NCI-H2029 (cell line): ENCODE data around the gene KRT16.
"Not testable (repeated sequence)": the region's sequence is repeated elsewhere in the genome, so short reads cannot be mapped to it uniquely, and the experiment has no call there.

Experiments used
- DNase-seq: peaks from one replicate; lab custom pipeline; 2025; lab: John Stamatoyannopoulos, UW

The KRT16 gene

GRCh38 chr17:41583137-41584127 is 29.1 kb downstream of the KRT16 start:
- DNase-seq: no peak

GRCh38 chr17:41582061-41582968 is 30.3 kb downstream of the KRT16 start:
- not testable (repeated sequence) for DNase-seq

DNA sequence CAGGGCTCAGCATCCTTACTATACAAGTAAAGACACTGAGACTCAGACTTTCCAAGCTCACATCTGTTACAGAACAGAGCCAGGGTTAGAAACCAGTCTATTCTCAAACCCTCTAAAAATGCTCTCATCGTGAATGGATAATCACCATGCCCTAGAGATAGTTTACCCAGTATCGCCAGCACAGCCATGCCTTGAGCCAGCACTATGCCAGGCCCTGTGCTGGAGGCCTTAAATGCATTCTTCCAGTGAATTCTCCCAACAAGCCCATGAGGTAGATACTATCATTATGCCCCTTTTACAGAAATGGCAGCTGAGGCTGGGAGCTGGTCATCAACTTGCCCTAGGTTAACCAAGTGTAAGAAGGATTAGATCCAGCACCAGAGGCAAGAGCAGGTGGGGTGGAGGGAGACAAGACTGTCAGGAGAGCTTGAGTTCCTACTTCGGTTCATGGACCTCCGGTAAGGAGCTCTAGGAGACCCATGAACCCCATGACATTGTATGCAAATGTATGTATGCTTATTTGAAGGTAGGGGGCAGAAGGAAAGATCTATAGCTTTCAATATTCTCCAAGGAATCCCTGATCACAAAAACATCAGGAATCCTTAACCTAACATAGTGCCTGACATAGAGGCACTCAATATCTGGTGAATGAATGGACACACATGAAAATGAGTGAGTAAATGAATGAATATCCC is 31.1 kb downstream of the KRT16 start:
- DNase-seq: no peak

GRCh38 chr17:41580687-41581365 is 31.7 kb downstream of the KRT16 start:
- DNase-seq: no peak

- DNase-seq: no peak
Measured at GRCh38 chr17:41580244-41580575, 32.4 kb downstream of the KRT16 start.

GRCh38 chr17:41579484-41580243 is 32.9 kb downstream of the KRT16 start:
- peak; percentile 81 for DNase-seq

GRCh38 chr17:41578971-41579370 is 33.6 kb downstream of the KRT16 start:
- no peak for DNase-seq

DNA sequence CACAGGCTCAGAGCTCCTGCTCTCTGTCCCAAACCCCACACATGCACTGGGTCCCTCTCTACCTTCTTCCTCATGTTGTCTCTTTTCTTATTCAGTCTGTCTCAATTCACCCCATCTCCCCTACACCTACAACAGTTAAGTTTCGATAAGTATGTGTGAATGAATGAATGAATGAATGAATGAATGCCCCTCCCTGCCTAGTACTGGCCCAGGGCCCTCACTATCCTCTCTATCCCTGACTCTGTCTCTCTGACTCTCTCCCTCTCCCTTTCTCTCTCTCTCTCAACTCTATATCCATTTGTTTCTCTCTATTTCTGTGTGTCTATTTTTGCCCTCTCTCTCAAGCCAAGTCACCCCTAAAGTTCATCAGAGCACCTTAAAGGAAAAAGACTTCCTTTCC is 34.0 kb downstream of the KRT16 start:
- DNase-seq: no peak

DNA sequence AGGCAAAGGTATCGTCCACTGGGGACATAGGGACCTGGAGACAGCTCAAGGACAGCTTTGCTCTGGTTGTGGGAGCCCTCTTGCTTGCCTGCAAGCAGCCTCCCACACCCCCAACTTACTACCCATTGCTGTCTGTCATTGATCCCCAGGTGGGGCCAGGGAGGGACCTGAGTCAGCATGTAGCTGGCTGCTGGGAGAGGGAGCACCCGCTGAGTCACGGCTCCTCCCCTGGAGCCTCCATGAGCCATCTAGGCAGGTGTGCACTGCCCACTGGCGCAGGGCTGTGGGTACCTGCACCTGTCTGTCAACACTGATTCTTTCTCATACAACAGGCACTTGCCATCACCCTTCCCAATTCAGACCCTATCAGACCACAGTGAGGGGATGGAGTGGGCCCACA is 35.8 kb downstream of the KRT16 start:
- DNase-seq: not testable (repeated sequence)

DNA sequence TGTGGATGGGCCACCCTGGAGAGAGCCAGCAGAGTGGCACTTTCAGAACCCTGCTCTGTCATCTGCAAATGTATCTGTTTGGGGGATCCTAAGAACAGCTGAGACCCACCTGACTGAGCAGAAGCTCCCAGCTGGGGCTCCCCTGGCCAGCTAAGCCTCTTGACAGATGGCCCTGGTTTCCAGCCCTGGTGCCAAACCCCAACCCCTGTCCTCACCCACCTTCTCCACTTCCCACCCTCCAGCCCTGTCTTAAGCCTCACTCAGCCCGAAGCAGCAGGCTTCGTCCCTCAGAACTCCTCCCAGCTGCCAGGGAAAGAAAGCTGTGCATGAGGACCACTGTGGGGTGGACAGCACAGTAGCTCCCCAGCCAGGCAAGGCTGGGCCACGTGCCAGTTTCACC is 37.2 kb downstream of the KRT16 start:
- no peak for DNase-seq

DNA sequence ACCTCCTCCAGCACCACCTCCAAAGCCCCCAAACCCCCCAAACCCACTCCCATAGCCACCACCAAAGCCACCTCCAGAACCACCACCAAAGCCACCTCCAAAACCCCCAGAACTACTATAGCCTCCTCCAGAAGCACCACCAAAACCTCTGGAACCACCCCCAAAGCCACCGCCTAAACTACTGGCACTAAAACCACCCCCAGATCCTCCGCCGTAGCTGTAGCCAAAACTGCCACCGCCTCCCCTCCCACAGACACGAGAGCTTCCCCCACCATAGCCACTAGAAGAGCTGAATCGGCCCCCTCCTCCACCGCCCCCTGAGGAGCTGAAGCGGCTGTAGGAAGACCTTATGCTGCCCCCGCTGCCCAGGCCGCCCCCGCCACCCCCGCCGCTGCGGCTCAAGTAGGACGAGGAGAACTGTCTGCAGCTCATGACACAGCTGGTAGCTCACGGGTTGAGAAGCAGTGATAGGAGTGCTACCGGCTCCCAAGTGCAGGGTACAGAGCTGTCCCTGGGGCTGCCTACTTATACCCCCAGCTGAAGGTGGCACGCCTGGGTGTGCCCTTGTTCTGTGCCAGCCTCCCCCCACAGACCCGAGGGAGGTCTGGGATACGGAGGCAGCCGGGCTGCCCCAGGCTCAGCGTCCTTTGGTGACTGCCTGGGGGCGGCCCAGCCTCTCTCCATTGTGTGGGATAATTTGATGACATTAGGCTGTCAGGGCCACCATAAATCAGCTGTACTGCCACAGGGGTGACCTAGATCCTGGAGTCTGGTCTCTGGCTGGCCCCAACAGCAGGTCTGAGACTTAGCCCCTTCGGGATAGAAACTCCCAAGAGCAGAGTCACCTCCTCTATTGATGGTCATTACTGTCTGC is 40.8 kb downstream of the KRT16 start, which contains the start of gene KRT9:
TSS of gene KRT9 (minus strand) at position 499 of the 874 bp plus-strand sequence. CDS start at position 432, 67 bp downstream.
- DNase-seq: no peak

- no peak for DNase-seq
Measured at GRCh38 chr17:41567317-41567716, 45.2 kb downstream of the KRT16 start.

DNA sequence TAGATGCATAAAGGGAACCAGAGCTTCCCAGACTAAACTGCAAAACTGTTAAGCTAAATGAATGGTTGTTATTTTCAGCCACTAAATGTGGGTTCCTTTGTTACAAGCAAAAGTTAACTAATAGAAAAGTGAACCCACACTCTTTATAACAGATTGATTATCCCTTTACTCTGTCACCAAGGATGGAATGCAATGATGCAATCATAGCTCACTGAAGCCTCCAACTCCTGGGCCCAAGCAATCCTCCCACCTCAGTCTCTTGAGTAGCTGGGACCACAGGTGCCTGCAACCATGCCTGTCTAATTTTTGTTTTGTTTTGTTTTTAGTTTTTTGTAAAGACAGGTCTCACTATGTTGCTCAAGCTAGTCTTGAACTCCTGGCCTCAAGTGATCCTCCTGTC is 47.2 kb downstream of the KRT16 start:
- no peak for DNase-seq

DNA sequence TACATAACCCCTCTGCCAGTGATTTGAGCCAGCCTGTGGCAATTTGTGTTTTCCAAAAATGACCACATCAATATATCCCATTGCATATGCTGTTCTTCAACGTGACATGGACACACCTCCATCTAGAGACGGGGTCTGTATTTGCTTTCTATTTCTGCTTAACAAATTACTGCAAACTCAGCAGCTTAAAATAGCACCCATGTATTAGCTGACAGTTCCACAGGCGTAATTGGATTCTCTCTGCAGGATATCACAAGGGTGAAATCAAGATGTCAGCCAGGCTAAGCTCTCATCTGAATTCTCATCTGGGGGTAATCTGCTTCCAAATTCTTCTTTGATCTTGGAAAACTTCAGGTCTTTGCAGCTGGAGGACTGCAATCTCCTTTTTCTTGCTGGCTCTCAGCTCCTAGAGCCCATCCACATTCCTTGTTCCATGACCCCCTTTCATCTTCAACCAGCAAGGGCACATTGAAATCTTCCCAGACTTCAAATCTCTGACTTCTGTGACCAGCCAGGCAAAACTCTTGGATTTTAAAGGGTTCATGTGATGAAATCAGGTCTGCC is 48.9 kb downstream of the KRT16 start:
- DNase-seq: no peak

- no peak for DNase-seq
Measured at GRCh38 chr17:41561554-41561953, 51.0 kb downstream of the KRT16 start.
